Measurements from ENCODE around the gene PMEPA1. TPM values are rescaled to one million over a fixed set of nuclear protein-coding genes. Genes with fewer than 3 reads are reported as not detected.

PMEPA1 gene, protein sequence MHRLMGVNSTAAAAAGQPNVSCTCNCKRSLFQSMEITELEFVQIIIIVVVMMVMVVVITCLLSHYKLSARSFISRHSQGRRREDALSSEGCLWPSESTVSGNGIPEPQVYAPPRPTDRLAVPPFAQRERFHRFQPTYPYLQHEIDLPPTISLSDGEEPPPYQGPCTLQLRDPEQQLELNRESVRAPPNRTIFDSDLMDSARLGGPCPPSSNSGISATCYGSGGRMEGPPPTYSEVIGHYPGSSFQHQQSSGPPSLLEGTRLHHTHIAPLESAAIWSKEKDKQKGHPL
- 0.29 and 0.33 TPM in 2 replicates for total RNA-seq

GRCh38 chr20:57709823-57710799, at the start of gene PMEPA1:
Gene PMEPA1 (minus strand): TSS chr20:57710015. CDS start chr20:57709582, 433 bp downstream.

DNA sequence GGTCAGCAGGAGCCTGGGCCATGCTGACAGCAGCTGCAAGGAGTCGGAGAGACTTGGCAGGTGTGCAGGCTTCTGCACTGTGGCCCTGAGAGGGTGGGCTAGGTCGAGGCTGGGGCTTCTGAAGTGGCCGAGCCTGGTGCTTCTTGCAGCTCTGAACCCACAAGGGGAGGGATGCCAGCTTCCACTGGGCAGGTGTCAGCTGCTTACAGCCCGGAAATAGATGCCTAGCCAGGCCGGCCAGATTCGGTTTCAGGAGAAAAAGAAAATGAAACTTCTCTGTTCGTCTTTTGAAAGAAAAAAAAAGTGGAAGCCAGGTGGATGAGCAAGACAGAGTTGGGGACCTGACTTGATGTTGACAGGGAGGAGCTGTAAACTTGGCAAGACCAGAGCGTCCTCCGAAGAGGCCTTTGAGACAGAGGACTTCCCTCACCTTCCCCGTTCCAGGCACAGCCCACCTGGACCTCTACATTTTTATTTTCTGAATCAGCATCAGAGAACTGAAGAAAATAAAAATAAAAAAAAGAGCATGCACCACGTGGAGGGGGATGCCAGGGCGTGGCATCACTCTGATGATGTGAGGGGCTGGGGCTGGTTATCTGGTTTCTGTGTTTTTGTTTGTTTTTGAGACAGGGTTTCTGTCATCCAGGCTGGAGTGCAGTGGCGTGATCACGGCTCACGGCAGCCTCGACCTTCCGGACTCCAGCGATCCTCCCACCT, 89.4 kb downstream of the PMEPA1 start, which contains the start of gene ZBP1:
TSS of gene ZBP1 (minus strand) at position 153 of the 717 bp plus-strand sequence. CDS start at position 22, 131 bp downstream.

Other genes with a start within 250 kb of the PMEPA1 start
- gene CTCFL, start 184.9 kb downstream of the PMEPA1 start, total RNA-seq = under 0.01 TPM in 1 of 2 replicates, not detected in the other
- not detected in 2 replicates for gene PCK1, start 148.9 kb downstream of the PMEPA1 start, total RNA-seq
- gene ZBP1, start 89.6 kb downstream of the PMEPA1 start, total RNA-seq = not detected in 2 replicates